Stimulated activated CD4-positive, alpha-beta T cell treated with anti-CD3 and anti-CD28 coated beads, Interleukin-12 subunit alpha, Interleukin-12 subunit beta, amount 100 ng/mL, for 24 hours (primary cell): Measurements from ENCODE around the gene SLC8B1.

Experiments
- DNase-seq, 2 experiments: peaks; one replicate each; pipeline ENCODE4 v3.0.0-alpha.2; 2020; ENCODE audit warnings: low read depth in 2 of 2

Gene SLC8B1

DNA sequence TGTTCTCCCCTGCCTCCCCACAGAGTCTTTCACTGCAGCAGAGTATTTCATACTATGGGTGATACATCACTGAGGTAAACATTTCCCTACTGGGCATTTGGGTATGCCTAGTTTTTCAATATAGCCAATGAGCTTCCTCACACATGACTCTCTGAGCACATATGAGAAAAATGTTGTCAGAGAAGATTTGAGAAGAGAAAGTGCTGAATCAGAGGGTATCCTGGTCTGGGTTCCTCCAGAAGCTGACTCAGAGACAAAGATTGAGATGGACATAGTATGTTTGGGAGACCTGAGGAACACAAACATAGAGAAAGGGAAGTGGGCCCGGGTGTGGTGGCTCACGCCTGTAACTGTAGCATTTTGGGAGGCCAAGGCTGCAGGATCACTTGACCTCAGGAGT is 12.6 kb downstream of the SLC8B1 start:
- no peak for DNase-seq

DNA sequence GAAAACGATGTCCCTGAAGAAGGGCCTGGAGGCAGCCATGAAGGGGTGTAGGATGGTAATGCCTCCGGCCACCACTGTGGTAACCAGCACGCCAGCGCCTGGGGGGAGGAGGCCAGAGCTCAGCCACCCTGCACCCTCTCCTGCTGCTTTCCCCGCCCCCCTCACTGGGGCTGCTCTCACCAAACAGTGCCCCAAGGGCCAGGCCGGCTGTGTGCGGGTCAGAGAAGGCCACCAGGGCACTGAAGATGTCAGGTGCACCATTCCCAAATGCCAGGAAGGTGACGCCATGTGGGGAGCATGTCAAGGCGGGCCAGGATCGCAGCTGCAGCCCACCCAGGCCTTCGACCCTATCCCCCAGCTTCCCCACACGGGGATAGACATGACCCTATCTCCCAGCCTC is 14.5 kb downstream of the SLC8B1 start:
- no peak for DNase-seq

DNA sequence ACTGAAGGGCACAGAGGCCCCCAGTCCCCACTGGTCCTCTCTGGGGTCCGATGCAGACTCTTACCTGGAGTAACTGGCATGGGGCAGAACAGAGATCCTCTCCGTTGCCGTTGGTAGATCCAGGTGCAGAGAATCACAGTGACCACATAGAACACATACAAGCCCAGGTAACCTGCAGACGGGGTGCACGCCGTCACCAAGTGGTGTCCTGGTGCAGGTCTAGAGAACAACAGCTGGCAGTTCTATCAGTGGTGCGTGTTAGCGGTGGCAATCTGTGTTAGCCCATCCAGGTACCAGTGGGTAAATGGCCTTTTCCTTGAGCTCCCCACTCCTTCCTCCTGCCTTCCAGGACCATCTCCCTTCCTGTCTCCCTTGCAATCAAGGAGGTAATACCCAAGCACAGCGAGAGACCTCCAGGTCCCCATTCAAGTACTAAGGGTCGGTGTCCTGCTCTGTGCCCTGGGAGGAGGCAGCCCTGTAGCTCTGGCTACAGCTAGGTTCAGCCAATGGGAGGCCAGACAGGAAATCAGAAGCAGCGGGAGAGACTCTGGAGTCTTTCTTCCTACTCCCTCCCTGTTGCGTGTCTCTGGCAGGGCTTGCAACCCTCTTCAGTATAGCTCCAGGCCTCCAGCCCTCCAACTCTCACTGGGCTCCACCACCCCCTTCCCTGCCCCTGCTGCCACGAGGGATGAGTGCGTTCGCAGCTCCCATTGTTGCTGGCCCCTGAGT is 15.8 kb downstream of the SLC8B1 start:
- DNase-seq: no peak

DNA sequence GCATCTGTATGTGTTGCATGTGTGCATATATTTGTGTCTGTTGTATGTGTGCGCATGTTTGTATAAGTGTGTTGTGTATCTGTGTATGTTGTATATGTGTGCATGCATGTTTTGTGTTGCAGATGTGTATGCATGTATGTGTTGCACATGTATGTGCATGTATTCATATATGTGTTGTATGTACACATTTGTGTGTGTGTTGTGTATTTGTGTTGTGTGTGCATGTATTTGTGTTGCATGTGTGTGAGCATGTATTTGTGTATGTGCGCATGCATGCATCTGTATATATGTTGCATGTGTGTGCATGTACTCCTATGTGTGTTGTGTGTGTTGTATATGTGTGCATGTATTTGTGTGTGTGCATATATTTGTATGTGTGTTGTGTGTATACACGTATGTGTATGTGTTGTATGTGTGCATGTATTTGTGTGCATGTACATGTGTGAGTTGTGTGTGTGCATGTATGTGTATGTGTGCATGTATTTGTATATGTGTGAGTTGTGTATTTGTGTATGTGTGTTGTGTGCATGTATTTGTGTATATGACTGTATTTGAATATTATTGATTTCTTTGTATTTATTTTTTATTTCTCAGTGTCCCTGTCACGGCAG is 16.8 kb downstream of the SLC8B1 start:
- no peak for DNase-seq

DNA sequence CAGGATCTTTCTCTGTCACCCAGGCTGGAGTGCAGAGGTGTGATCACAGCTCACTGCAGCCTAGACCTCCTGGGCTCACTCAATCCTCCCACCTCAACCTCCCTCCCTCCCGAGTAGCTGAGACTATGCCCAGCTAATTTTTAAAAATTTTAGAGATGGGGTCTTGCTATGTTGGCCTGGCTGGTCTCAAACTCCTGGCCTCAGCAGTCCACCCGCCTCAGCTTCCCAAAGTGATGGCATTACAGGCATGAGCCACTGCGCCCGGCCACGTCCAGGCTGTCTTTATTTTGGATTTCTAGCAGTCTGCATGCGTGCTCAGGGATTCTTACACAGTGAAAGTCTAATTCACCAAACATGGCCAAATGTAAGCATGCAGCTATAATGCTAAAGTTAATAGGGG is 17.8 kb downstream of the SLC8B1 start:
- DNase-seq: no peak

DNA sequence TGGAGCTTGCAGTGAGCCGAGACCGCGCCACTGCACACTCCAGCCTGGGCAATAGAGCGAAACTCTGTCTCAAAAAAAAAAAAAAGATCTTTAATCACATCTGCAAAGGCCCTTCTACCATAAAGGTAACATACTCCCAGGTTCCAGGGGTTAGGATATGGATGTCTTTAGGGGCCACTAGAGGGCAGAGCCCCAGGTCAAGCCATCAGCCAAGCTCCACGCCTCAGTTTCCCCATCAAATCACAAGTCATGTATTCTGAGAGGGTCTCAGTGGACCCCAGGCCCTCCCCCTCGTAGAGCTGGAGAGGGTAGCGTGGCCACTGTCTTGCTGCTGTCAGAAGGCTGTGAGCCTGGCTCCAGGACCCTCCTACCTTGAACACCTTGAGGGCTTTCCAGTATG is 18.8 kb downstream of the SLC8B1 start:
- DNase-seq: no peak

DNA sequence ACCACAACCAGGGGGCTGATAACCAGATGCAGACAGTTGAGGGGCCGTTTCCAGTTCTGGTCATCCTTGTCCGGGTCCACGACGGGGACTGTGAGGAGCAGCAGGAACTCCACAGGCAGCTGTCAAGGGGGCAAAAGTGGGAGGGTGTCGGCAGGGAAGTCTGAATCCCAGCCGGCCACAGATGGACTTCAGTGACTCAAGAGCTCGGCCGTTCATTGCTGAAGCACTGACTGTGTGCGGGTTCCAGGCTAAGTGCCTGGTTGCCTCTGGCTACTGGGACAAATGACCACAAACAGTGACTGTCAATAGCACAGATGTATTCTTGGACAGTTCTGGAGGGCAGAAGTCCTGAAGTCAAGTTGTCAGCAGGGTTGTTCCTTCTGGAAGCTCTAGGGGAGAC is 19.6 kb downstream of the SLC8B1 start:
- no peak for DNase-seq

DNA sequence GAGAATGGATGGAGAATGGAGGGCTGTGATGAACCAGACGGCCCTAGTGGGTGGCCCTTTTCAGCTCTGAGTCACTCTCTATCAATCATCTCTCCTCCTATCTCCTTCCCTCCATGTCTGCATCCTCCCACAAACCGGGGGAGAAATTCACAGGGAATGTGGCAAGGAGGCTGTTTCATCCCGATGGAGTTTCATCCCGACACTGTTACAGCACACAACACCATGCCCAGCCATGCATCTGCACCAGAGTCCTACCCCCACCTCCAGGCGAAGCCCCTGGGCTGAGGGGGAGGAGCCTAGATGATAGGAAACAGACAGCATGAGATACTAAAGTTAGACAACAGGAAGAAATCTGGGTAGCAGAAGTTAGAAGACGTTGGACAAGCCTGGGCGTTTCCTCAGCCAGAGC is 20.8 kb downstream of the SLC8B1 start:
- no peak for DNase-seq

DNA sequence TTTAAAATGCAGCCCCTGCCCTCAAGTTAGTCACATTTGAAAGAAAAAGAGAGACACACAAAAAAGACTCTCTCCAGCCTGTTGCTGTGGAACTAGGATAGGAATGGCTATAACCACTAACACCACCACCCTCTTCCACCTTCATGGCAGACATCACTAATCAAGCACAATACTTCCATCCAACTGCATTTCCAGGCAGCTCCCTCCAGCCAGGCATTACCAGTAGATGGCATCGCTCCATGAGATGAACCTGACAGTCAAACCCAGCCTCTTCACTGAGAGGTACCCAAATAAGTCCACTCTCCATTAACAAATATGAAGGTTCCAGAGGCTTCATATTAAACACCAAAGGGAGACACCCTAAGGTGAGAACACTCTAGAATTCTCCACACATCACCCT is 24.4 kb downstream of the SLC8B1 start:
- no peak for DNase-seq

DNA sequence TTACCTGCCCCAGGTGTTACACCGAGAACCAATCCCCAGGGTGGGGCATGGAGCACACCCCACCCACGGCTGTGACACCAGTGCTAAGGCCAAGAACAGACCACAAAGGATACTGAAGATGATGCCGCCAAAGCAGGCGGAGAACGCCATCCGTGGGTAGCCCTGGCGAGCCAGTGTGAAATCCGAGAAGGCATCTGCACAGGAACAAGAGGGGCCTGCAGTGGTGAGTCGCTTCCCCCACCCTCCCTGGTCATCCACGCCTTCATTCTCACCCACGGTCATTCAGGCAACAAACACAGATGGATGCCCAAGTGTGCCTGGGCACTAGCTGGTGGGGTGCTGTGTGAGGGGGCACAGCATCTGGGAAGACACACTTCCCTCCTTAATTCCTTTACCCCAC is 28.5 kb downstream of the SLC8B1 start:
- no peak for DNase-seq

DNA sequence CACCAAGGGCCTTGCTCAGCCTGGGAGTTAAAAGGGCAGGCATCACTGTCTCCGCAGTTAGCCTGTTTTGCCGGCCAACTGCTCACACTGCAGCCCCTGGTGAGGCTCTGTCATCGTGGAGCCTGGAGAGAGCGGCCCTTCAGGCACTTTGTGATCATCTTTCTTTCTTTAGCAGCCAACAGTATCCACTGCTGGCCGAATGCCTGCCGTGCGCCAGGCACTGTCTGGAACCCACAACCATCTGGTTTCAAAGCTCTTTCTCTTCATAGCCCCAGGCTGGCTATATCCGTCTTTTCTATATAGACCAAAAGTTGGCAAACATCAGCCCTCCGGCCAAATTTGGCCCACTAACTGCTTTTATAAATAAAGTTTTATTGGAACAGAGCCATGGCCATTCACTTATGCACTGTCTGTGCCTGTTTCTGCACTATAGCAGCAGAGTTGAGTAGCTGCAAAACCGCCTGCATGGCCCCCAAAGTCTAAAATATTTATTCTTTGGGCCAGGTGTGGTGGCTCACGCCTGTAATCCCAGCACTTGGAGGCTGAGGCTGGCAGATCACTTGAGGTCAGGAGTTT is 29.5 kb downstream of the SLC8B1 start:
- DNase-seq: no peak

DNA sequence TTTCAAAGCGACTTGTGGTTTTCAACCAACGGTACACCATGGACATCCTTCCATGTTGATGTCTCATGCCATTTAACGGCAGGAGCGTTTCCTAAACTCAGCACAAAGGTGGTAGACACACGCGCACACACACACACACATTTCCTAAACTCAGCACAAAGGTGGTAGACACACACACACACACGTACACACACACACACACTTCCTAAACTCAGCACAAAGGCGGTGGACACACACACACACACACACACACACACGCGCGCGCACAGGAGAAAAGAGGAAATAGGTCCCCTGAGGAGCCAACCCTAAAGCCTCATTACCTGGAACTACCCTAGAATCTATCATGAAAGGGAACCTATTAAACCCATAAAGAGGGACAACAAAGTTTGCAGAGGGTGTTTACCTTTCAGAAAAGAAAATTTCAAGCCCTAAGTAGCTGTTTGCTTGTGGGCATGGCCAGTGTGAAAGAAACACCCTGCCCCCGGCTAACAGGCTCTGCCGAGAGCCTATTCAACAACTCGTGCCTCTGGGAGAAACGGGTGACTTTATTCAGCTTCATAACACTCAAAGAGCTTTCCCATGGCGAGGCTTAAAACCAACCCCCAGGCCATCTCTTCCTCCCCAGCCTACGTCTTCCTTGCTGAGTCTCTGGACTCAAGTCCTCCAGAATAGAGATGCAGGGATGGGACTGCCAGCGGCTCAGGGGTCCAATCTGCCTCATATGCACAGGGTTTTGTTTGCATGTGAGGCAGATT is 31.8 kb downstream of the SLC8B1 start:
- no peak for DNase-seq

DNA sequence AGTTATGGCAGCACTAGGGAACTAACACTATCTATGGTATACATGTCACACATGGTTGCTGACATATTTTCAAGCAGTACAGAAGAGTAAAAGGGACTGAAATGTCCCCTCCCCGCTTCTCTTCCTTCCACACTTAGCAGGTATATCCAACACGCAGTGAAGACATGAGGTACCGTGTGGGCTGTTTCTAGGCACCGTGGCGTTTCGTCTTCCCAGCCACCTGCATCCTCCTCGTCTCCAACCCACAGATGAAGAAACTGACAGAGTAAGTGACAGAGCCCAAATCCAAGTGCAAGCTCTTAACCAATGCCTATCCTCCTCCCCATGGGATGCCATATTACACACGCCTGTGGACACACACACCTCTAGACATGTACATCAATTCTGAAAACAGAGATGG is 32.4 kb downstream of the SLC8B1 start:
- DNase-seq: no peak

DNA sequence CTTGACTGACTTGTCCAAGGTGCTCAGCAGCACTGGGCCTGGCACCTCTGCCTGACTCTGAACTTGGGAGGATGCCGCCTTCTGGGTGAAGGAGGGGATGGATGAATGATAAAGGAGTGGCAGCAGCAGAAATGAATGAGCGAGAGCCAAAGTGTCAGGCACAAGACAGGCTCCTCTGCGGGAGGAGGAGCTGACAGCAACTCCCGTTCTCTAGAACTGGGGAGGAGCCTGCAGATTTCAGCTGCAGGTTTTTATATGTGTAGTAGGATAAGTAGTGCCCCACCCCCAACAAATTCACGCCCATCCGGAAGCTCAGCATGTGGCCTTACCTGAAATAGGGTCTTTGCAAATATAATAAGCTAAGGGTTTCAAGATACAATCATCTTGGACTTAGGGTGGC is 33.1 kb downstream of the SLC8B1 start:
- DNase-seq: no peak

DNA sequence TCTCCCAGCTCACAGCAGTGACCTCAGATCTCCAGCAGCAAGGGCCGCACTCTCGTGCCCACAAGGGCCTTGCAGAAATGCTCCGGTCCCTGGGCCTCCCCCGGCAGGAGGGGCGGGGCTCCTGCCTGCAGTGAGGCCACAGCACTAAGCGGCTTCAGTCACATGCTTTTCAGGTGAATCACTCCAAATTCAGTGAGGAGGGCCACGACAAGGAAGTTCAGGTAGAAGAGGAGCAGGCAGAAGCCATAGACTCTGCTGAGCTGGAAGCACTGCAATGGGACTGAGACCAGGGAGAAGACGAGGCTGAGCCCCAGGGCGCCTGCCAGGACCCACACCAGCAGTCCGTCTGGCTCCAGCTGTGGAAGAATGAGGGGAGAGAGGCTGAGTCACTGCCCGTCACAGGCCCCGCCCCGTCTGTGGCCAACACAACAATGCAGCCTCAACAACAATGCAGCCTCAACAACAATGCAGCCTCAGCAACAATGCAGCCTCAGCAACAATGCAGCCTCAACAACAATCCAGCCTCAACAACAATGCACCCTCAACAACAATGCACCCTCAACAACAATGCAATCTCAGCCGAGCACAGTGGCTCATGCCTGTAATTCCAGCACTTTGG is 35.2 kb downstream of the SLC8B1 start:
- no peak for DNase-seq

DNA sequence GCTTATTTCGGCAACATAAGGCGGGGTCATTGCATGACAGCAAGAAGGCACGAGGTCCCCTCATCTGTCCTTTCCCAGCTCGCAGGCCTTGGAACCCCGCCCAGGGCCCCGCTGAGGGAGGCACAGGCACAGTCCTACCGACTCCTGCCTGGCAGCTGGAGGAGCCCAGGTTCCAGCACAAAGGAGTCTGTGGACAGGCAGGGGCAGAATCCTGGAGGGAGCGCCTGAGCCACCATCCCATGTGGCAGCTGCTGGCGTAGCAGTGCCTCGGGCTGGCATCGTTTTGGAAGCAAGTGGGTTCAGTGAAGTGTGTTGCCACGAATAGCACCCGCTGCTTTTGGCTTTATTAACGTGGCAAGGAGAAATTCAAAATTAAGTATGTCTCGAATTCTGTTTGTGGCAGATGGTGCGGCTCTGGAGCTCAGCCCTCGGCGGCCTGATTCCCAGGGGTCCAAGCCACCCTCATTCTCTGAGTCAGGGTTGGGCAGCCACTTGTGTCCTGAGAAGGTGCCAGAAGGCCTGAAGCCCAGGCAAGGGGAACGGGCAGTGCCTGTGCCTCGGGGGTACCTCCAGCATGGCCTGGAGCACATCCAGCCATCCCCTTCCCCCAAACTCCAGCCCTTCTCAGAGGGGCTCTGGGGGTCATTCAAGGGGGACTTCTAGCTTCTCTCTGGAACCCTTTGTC is 35.9 kb downstream of the SLC8B1 start:
- DNase-seq: no peak

DNA sequence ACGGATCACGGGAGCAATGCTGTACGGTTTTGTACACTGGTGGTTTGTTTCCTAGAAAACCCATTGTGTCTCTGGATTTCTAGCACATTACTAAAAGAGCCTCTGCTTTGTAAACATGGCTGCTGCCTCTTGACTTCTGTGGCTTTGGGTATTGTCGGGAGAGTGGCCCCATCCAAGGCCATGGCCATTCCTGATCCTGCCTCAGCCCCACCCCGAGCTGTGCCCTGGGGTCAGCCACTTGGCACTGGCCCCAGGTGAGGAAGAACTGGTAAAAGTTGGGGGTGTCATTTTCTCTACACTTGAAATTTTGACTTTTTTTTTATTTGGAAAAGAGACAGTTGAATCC is 36.5 kb downstream of the SLC8B1 start:
- DNase-seq: no peak

DNA sequence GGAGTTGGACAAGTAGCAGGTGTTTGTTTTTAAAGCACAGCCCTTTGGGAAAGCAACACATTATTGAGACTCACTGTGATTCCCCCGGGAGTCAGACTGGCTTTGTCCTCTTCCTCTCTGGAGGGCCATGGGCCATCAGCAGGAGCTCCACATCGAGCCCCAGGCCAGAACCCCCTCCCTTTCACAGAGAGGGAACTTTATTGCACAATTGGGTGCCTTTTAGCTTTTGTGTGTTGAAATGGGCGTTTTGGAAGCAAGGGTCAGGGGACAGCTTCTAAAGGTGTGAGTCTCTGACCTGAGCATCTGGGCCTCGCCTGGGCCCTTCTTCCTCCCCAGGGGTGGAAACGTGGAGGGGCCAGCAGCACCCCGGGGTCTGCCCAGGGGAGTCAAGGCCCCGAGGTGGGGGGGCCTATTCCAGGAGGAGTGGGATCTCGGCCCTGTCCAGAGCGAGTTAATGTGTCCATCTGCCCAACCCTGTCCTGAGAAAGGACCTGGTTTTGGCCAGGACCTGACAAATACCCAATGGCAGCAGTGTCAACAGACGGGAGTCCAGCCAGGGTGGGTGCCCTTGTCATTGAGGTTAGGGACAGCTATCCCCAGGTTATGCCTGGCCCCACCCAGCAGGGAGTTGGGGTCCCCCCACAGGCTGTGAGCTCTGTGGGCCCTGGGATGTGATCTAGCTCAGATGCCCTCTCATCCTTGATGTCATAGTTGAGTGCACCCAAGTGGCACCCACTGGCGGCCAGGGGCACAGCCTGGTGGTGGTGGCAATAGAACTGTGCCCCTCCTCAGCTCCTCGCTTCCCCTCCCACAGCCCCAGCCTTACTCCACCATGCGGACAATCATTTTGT is 37.1 kb downstream of the SLC8B1 start:
- DNase-seq: no peak

DNA sequence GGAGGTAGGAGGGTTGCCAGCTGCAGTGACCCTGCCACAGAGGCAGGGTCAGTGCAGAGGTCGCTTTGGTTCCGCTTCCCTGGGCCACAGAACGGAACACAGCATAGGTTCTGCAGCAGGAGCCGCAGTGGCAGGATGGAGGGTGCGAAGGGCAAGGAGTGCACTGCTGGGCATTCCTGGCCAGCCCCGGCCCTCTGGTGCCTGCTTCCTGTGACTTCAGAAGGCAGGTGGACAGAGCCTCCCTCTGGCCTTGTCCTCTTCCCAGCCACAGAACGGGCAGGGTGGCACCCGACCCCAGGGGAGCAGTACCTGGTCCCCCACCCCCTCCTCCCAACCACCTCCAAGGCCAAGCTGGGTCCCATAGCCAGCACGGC is 37.7 kb downstream of the SLC8B1 start:
- DNase-seq: no peak

DNA sequence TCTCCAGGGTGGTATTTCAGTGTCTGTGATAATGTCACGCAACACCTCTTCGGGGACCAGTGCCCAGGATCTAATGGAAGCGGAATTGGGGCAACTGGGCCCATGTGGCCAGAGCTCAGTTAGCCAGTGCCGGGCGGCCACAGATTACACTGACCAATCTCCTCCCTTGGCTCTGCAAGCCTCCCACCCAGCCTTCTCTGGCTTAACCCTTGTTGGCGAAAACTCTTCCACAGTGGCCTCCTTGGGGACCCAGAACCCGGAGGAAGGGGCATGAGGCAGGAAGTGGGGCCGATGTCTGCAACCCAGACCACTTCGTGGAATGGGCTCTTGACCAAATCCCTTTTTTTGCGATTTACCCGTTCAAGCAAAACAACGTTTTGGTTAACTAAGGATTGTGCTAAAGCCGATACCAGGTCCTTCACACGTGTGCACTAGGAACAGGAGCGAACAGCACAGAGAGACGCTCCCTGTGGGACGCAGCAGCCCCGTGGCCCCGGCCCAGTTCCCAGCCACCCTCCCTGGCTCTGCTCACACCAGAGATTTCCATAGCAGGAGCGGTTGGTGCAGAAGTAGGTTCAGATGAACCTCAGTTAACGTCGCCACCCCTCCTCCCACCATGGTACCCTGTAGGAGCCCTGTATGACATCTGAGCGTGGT is 38.2 kb downstream of the SLC8B1 start:
- DNase-seq: no peak
